ENCODE data around the gene MPPE1. TPM values are rescaled to one million over a fixed set of nuclear protein-coding genes. Genes with fewer than 3 reads are reported as not detected.

MPPE1 gene
- total and polyA plus RNA-seq, 2 donors, result 25.4 to 31.7 TPM

DNA sequence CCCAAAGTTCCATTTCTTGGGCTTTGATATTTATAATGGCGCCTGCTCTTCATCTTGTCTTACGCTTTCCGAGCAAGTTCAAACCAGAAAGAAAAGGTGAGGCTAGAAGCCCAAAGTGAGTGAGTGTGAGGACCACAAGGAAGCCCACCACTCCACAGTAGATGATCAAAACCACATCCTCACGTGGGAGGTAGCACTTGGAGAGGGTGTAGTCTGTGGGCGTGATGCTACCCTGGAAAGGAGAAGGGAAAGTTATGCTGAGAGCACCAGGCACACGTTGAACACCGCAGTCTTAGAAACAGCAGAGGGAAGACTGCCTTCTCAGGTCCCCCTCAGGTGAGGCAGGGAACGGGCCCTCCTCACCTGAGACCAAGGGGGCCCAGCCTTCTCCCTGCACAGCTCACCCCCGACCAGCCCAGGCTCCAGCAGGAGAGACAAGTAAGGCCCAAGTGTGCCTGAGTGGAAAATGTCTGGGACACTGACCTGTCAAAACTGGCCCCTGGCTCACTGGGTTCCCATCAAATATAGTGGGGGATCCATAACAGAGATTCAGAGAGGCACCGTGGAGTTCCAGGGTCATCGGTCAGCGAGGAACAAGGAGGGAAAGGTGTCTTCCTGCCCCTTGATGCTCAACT, 23.6 kb downstream of the MPPE1 start:
- DNase-seq (ENCODE audit: extremely low spot score), result no peak
- Histone ChIP-seq H3K4me3 (ENCODE audit: low read depth, low read length) (no peak overlapping the region), H3K4me1 (ENCODE audit: insufficient read depth) (no peaks in the 10 kb centered on the region), H3K36me3 (ENCODE audit: insufficient read depth) (peaks cover 6% of the 10 kb centered on the region), H3K27ac (ENCODE audit: low read depth) (no peak overlapping the region)
- WGBS, result 89% methylated on average over 12 of the region's 12 CpGs

DNA sequence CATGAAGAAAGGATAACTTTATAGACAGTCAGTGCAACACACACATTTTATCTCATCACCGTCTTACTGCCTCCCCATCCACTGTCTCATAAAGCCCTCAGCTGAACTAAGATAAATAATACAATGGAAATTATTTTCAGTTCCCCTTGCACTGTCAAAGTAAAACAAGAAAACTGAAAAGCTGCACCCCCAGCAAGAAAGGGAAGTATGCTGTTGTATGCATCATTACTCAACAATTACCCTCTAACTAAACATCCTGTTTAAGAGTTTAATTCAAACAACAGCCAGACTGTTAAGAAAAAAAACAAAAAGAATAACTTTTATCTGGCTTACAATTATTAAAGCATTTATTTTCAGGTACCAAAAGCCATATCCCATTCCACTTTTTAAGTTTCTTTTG, 25.0 kb downstream of the MPPE1 start:
- DNase-seq (ENCODE audit: extremely low spot score), result no peak
- Histone ChIP-seq H3K4me1 (ENCODE audit: insufficient read depth) (no peaks in the 10 kb centered on the region), H3K36me3 (ENCODE audit: insufficient read depth) (peaks cover 6% of the 10 kb centered on the region), H3K4me3 (ENCODE audit: low read depth, low read length) (no peak overlapping the region), H3K27ac (ENCODE audit: low read depth) (no peak overlapping the region)
- WGBS, result 52% methylated on average over 1 of the region's 1 CpG

DNA sequence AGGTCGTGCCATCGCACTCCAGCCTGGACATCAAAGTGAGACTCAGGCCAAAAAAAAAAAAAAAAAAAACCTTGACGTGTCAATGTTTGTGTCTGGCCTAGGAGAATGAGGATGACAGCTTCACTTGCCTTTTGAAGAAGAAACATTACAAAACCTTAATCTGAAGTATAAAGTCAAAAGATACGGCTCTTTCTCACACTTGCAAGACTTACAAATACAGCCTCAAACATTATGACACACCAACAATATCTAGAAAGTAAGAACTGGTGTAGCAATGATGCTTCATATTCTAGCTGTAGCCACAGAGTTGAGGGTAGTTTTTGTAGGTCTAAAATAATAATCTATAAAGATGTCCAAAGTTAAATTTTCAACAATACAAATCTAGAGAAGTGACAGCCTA, 25.5 kb downstream of the MPPE1 start:
- WGBS, result 70% methylated on average over 4 of the region's 4 CpGs
- H3K4me3 ChIP-seq (ENCODE audit: low read depth, low read length), result no peak overlapping the region
- H3K27ac ChIP-seq (ENCODE audit: low read depth), result no peak overlapping the region
- no peak for DNase-seq (ENCODE audit: extremely low spot score)
- peaks cover 6% of the 10 kb centered on the region for H3K36me3 ChIP-seq (ENCODE audit: insufficient read depth)
- no peaks in the 10 kb centered on the region for H3K4me1 ChIP-seq (ENCODE audit: insufficient read depth)

DNA sequence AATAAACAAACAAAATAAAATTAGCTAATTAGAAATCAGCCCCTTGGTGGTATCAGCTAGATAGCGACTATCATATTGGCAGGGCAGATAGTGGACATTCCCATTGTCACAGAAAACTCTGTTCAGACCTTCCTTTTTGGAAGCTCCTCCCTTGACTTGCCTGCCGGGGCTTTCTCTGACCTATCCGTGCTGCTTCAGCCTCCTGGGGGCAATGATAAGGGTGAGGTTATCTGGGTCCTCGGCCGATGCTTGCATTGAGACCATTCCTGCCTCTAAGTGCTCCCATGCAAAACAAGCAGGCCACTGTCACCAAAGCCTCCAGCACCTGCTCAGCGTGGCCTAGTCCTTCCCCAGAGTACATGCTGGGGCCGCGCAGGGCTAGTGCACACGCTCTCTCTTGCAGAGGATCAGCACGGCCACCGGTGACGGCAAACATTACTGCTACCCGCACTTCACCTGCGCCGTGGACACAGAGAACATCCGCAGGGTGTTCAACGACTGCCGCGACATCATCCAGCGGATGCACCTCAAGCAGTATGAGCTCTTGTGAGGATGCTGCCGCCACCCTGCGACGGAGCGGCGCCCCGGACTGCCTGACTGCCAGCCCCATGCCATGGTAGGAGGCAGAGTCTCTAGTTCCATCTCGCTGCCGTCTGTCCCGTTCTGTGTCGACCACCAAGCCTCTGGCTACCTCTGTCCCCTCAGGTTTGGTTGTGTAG, 27.4 kb downstream of the MPPE1 start:
- DNase-seq (ENCODE audit: extremely low spot score), result no peak
- Histone ChIP-seq H3K4me1 (ENCODE audit: insufficient read depth) (no peaks in the 10 kb centered on the region), H3K36me3 (ENCODE audit: insufficient read depth) (peaks cover 5% of the 10 kb centered on the region), H3K27ac (ENCODE audit: low read depth) (no peak overlapping the region), H3K4me3 (ENCODE audit: low read depth, low read length) (no peak overlapping the region)
- WGBS, result 92% methylated on average over 30 of the region's 30 CpGs

DNA sequence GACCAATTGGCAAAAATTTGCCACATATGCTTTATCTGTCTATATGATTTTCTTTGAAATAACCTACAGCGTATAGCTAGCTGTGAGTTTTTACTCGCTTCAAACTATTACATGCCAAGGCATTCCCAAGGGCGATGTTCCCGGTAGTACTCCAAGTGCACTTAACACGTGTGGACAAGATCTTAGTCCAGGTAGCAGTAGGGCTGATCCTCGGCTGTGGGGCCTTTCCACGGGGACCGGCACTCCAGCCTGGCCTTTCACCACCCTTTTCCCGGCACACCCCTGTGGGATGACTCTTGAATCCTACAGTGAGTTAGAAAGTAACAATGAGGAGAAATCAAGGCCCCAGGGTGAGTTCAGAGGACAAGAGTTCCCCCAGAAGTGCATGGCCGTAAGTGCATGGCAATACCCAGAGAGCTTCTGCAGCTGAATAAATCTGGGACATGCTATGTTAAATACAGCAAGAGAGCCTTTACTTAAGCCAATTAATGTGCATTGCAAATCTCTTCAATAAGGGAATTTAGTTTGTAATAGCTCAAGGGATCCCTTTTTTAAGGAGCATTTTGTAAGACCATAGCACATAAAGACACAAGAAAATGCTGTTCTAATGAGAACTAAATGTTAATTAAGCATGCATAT, 30.5 kb downstream of the MPPE1 start:
- H3K36me3 ChIP-seq (ENCODE audit: insufficient read depth), result peaks cover 1% of the 10 kb centered on the region
- H3K27ac ChIP-seq (ENCODE audit: low read depth), result no peak overlapping the region
- DNase-seq (ENCODE audit: extremely low spot score), result no peak
- WGBS, result 93% methylated on average over 10 of the region's 10 CpGs
- H3K4me1 ChIP-seq (ENCODE audit: insufficient read depth), result no peaks in the 10 kb centered on the region
- no peak overlapping the region for H3K4me3 ChIP-seq (ENCODE audit: low read depth, low read length)

DNA sequence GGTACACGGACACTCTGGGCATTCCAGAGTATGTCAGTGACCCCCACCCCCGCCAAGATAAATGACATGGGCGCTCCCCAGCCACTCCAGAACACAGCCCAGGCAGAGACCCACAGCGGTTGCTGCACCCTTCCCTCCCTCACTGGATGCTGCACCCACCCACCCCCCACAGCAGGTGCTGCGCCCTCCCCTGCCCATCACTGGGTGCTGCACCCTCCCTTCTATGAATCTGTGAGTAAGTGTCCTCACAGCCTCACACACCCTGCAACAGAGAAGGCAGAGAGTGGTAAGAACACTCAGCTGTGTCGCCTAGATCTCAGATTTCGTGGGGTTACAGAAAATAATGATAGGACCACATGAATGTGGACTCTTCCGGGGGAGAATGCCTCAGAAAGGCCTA, 33.4 kb downstream of the MPPE1 start:
- no peaks in the 10 kb centered on the region for H3K4me1 ChIP-seq (ENCODE audit: insufficient read depth)
- DNase-seq (ENCODE audit: extremely low spot score), result no peak
- 90% methylated on average over 8 of the region's 8 CpGs for WGBS
- H3K27ac ChIP-seq (ENCODE audit: low read depth), result no peak overlapping the region
- no peak overlapping the region for H3K4me3 ChIP-seq (ENCODE audit: low read depth, low read length)
- H3K36me3 ChIP-seq (ENCODE audit: insufficient read depth), result no peaks in the 10 kb centered on the region

DNA sequence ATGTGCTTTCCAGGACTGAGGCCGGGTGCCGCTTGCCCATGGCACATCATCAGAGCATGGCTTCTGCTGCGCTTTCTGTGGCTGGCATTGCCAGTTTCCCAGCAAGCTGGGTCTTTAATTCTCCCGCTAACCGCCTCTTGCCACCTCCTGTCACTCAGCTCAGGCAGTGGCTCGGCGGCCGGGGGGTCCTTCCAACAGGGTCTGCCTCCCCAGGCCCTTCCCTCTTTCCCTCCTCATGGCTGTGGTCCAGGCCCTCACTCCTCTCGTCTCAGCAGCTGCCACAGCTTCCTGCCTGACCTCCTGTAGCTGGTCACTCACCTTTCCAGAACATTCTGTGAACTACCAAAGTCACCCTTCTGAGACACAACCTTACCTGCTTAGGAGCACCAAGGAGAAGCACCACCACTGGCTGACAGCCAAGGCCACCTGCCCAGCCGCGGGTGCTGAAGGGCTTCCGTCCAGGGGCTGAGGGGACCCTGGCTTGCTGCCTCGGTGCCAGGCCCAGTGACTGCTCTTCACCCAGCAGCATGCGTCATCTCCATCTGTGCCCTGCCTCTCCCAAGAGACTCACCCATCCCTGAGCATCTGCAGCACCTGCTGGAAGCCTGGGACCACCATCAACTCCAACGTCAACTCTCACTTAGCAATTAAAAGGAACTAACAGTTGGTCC, 34.3 kb downstream of the MPPE1 start:
- no peak overlapping the region for H3K27ac ChIP-seq (ENCODE audit: low read depth)
- 89% methylated on average over 15 of the region's 15 CpGs for WGBS
- no peaks in the 10 kb centered on the region for H3K36me3 ChIP-seq (ENCODE audit: insufficient read depth)

DNA sequence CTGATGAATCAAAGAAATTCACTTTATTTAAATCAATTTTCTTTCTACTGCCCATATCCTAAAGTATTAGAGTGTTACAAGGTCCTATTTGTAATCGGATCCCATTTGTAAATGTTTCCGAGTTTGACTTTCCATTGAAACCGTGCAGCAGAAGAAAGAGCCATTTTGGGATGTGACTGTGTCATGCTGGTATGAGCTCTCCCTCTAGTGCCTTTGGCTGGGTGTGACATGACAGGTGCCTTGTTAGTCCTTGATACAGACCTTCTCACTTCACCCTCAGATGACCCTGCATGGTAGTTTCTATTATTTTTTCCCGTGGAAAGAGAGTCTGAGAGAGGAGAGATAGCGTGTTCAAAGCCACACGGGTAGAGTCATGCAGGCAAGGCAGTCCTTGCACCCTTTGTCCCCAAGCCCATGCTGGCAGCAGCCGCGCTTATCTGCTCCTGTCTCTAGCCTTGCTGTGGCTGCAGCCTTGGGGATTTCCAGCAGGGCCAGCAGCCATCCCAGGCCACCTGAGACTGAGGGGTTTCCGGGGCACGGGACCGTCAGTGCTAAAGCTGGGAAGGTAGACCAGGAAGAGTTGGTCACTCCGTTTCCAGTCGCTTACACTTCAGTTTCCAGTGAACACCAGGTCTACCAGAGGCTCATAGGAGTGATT, 35.5 kb downstream of the MPPE1 start:
- Histone ChIP-seq H3K27ac (ENCODE audit: low read depth) (no peak overlapping the region), H3K4me3 (ENCODE audit: low read depth, low read length) (no peak overlapping the region), H3K4me1 (ENCODE audit: insufficient read depth) (no peaks in the 10 kb centered on the region), H3K36me3 (ENCODE audit: insufficient read depth) (no peaks in the 10 kb centered on the region)
- WGBS, result 78% methylated on average over 13 of the region's 13 CpGs
- no peak for DNase-seq (ENCODE audit: extremely low spot score)

More for the DNA sequence above, 34.3 kb downstream of the MPPE1 start:
- DNase-seq (ENCODE audit: extremely low spot score), result no peak
- H3K4me1 ChIP-seq (ENCODE audit: insufficient read depth), result no peaks in the 10 kb centered on the region
- no peak overlapping the region for H3K4me3 ChIP-seq (ENCODE audit: low read depth, low read length)

DNA sequence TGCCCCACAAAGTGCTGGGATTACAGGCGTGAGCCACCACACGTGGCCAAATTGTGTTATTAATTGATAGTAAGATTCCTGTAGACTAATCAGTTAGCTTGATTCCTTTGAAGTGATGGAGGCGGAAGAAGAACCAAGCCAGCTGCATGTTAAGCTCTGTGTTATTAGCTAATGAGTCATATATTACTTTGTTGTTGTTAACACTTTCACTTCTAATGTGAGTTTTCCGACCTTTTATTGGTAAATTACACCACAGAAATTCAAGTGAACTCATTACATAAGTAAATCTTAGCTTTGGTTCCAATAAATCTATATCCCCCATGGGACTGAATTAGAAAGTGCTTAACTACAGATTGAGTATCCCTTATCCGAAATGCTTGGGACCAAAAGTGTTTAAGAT, 36.6 kb downstream of the MPPE1 start:
- DNase-seq (ENCODE audit: extremely low spot score), result no peak
- Histone ChIP-seq H3K4me1 (ENCODE audit: insufficient read depth) (no peaks in the 10 kb centered on the region), H3K27ac (ENCODE audit: low read depth) (no peak overlapping the region), H3K4me3 (ENCODE audit: low read depth, low read length) (no peak overlapping the region), H3K36me3 (ENCODE audit: insufficient read depth) (no peaks in the 10 kb centered on the region)
- 68% methylated on average over 5 of the region's 5 CpGs for WGBS

DNA sequence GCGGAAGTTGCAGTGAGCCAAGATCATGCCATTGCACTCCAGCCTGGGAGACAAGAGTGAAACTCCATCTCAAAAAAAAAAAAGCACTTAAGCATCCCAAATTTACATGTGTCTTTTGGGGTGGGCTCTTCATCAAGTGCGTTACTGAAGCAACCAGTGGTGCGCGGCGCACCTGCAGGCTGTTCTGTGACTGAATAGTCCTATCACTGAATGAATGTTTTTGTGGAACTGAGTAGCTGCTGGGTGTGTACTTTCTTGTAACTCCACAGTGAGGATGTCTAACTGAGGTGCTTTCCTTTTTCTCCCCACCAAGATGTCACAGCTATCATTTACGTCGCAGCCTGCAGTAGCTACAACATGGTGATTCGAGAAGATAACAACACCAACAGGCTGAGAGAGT, 39.9 kb downstream of the MPPE1 start:
- no peak for DNase-seq (ENCODE audit: extremely low spot score)
- Histone ChIP-seq H3K36me3 (ENCODE audit: insufficient read depth) (no peaks in the 10 kb centered on the region), H3K4me1 (ENCODE audit: insufficient read depth) (no peaks in the 10 kb centered on the region), H3K27ac (ENCODE audit: low read depth) (no peak overlapping the region), H3K4me3 (ENCODE audit: low read depth, low read length) (no peak overlapping the region)
- 96% methylated on average over 8 of the region's 8 CpGs for WGBS

DNA sequence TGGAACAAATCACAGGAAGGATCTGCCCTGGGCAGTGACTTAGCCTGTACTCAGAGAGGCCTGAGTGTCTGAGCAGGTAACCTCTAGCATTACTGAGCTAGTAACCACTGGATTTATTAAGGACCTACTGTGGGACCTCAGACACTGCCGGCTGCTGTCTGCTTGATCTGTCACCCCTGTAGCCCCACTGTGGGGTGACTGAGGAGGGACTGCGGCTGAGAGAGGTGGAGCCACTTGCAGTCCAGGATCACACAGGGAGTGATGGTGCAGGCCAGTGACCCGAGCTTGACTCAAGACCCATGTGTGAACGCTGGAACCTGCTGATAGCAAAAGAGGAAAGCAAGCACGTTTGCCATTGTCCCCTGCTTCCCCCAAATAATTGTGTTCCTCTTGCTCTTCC, 41.4 kb downstream of the MPPE1 start:
- 82% methylated on average over 5 of the region's 5 CpGs for WGBS
- Histone ChIP-seq H3K36me3 (ENCODE audit: insufficient read depth) (no peaks in the 10 kb centered on the region), H3K4me1 (ENCODE audit: insufficient read depth) (no peaks in the 10 kb centered on the region), H3K27ac (ENCODE audit: low read depth) (no peak overlapping the region), H3K4me3 (ENCODE audit: low read depth, low read length) (no peak overlapping the region)
- no peak for DNase-seq (ENCODE audit: extremely low spot score)

DNA sequence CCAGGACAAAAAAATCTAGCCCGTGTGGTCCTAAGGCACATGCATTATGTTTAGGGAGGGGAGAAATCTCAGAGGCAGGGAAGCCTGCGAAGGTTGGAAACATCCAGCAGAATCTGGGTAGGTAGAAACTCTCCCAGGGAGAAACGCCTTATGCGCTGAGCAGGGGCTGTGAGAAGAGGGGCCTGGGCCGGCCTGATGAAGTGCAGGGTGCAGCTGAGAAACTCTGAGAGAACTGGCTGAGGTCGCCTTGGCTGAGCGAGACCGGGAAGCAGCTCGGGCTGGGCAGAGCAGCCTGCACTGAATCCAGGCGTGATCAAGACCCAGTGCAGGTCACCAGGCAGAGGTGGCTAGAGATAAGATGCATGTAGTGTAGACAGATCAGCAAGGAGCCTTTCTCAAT, 41.8 kb downstream of the MPPE1 start:
- WGBS, result 86% methylated on average over 10 of the region's 10 CpGs
- H3K4me1 ChIP-seq (ENCODE audit: insufficient read depth), result no peaks in the 10 kb centered on the region
- H3K4me3 ChIP-seq (ENCODE audit: low read depth, low read length), result no peak overlapping the region
- no peak for DNase-seq (ENCODE audit: extremely low spot score)
- no peak overlapping the region for H3K27ac ChIP-seq (ENCODE audit: low read depth)
- H3K36me3 ChIP-seq (ENCODE audit: insufficient read depth), result no peaks in the 10 kb centered on the region

DNA sequence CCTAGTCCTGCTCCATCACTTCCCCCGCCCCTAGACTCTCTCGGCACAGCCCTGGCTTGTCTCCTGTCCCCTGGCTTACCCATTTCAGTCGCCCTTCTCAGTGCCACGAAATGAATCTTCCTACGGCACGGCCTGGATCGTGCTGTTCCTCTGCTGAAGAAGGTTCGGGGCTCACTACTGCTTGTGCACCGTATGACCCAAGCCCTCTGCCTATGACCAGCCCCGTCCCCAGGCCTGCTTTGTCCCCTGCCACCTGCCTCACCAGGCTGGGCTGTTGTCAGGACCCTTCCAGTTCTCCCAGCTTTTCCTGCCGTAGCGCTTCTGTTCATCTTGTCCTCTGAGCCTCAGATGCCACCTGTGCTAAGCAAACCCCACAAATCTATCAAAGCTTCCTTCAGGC, 43.0 kb downstream of the MPPE1 start:
- no peak for DNase-seq (ENCODE audit: extremely low spot score)

More for the DNA sequence above, 43.0 kb downstream of the MPPE1 start:
- WGBS, result 89% methylated on average over 12 of the region's 12 CpGs
- H3K4me3 ChIP-seq (ENCODE audit: low read depth, low read length), result no peak overlapping the region
- H3K4me1 ChIP-seq (ENCODE audit: insufficient read depth), result no peaks in the 10 kb centered on the region
- no peaks in the 10 kb centered on the region for H3K36me3 ChIP-seq (ENCODE audit: insufficient read depth)
- no peak overlapping the region for H3K27ac ChIP-seq (ENCODE audit: low read depth)
